MM.1S (cell line): ENCODE measurements around the gene SCAANT1.

ENCODE experiments used
- DNase-seq: peaks from one replicate; pipeline ENCODE4 v3.0.0-alpha.2; 2015
- H2AFZ ChIP-seq: fragments of 300-600 bp; sonication (generic); 2 replicates; pipeline ENCODE4 v1.6.0; 2016; ENCODE audit warnings: antibody characterized with exemption, low read length
- H3F3A ChIP-seq: fragments of 300-600 bp; sonication (generic); 2 replicates; pipeline ENCODE4 v1.6.1; 2016; ENCODE audit warnings: mild to moderate bottlenecking, antibody characterized with exemption, low read length, moderate library complexity, mixed read lengths; ENCODE audit not compliant: insufficient read depth
- H3K27ac ChIP-seq: fragments of 300-600 bp; sonication (generic); 2 replicates; pipeline ENCODE4 v1.5.1; 2016; ENCODE audit warnings: mild to moderate bottlenecking, low read length
- H3K27me3 ChIP-seq: fragments of 300-600 bp; sonication (generic); replicated peaks from 2 replicates; pipeline ENCODE4 v1.6.0; 2016; ENCODE audit warnings: low read length; ENCODE audit not compliant: insufficient read depth
- H3K36me3 ChIP-seq: fragments of 300-600 bp; sonication (generic); replicated peaks from 2 replicates; pipeline ENCODE4 v1.6.1; 2016; ENCODE audit warnings: mild to moderate bottlenecking, low read length, mixed read lengths; ENCODE audit not compliant: insufficient read depth
- H3K4me1 ChIP-seq: fragments of 300-600 bp; sonication (generic); 2 replicates; pipeline ENCODE4 v1.6.1; 2016; ENCODE audit warnings: low read length, mixed read lengths
- H3K4me2 ChIP-seq: fragments of 300-600 bp; sonication (generic); 2 replicates; pipeline ENCODE4 v1.6.0; 2016; ENCODE audit warnings: low read depth, low read length
- H3K4me3 ChIP-seq: fragments of 300-600 bp; sonication (generic); 2 replicates; pipeline ENCODE4 v1.5.1; 2016; ENCODE audit warnings: low read length, mixed read lengths
- H3K79me2 ChIP-seq: fragments of 300-600 bp; sonication (generic); 2 replicates; pipeline ENCODE4 v1.6.1; 2016; ENCODE audit warnings: mixed run types, low read length, mixed read lengths
- H3K9ac ChIP-seq: fragments of 300-600 bp; sonication (generic); 2 replicates; pipeline ENCODE4 v1.6.1; 2016; ENCODE audit warnings: low read length, mixed read lengths
- H3K9me2 ChIP-seq: fragments of 300-600 bp; sonication (generic); replicated peaks from 2 replicates; pipeline ENCODE4 v1.6.1; 2016; ENCODE audit warnings: mild to moderate bottlenecking, low read length, mixed read lengths; ENCODE audit not compliant: insufficient read depth
- H3K9me3 ChIP-seq: fragments of 300-600 bp; sonication (generic); replicated peaks from 2 replicates; pipeline ENCODE4 v1.6.1; 2016; ENCODE audit warnings: mild to moderate bottlenecking, low read length, mixed read lengths; ENCODE audit not compliant: insufficient read depth
- H4K20me1 ChIP-seq: fragments of 300-600 bp; sonication (generic); 2 replicates; pipeline ENCODE4 v1.6.1; 2016; ENCODE audit warnings: mild to moderate bottlenecking, low read length, moderate library complexity, mixed read lengths; ENCODE audit not compliant: insufficient read depth
- EZH2 ChIP-seq: fragments of 300-600 bp; sonication (generic); optimal IDR thresholded peaks from 2 replicates; pipeline ENCODE3; 2017; ENCODE audit warnings: low read depth, mild to moderate bottlenecking, antibody characterized with exemption, low read length, mixed read lengths
- EZH2phosphoT487 ChIP-seq: fragments of 300-600 bp; sonication (generic); IDR thresholded peaks from 2 replicates; pipeline ENCODE4 v1.6.1; 2018; ENCODE audit warnings: antibody characterized with exemption, low read length
- TF ChIP-seq, protein P1 (sequence below): fragments of 300-600 bp; sonication (generic); IDR thresholded peaks from 2 replicates; pipeline ENCODE4 v1.5.1; 2016; ENCODE audit warnings: antibody characterized with exemption, low read length, mixed read lengths

SCAANT1 gene

DNA sequence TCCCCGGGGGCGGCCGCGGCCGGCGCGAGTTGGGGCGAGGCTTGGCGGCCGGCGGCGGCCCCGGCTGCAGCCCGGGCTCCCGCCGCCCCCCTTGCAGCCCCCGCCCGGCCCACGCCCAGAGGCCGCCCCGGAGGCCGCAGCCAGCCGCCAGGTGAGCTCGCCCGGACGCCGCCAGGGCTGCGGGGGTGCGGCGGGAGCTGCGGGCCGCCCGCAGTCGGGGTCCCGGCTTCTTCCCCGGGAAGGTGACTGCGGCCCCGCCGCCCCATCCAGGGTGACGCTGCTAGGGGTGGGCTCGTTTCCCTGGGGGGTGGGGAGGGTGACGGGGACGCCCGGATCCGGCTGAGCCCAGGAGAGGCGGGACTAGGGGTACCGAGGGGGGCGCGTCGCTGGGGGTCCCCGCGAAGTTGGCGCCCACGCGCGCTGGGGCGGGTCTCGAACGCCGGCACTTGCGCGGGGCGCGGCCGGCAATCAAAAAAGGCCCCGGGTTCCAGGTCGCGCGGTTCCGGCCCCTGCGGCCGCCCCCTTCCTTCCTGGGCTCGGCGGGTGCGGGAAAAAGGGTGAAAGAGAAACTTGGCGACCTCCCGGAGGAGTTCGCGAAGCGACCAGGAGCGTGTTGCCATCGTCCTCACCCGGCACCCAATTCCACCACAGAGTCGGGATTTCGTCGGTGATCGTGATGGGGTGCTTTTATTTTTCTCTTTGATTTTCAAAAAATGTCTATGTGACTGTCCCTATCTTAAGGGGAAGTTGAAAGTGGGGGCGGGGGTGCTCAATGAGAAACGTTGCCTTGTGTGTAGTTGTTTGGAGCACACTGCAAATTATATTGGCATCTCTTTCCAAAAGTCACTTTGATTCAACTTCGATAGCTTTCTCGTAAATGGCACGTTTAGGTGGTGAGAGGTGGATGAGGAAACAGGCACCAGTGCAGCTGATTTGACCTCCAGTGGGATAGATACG lies 47.9 kb downstream of the SCAANT1 start:
- Histone ChIP-seq H3K9ac (peak overlapping the region; percentile 88), H3K27me3 (no peaks in the 10 kb centered on the region), H3K4me2 (peak overlapping the region; percentile 80), H2AFZ (peak overlapping the region; percentile 88), H3K9me2 (no peaks in the 10 kb centered on the region), H3K9me3 (no peaks in the 10 kb centered on the region), H4K20me1 (no peaks in the 10 kb centered on the region), H3F3A (no peaks in the 10 kb centered on the region), H3K4me1 (peaks cover 13% of the 10 kb centered on the region), H3K79me2 (peaks cover 87% of the 10 kb centered on the region), H3K36me3 (no peaks in the 10 kb centered on the region), H3K4me3 (peak overlapping the region; percentile 59), H3K27ac (peak overlapping the region; percentile 44; the same call in 1 of the 2 replicates)
- TF ChIP-seq EZH2 (no peak), EZH2phosphoT487 (no peak)
- TF ChIP-seq, protein P1, sequence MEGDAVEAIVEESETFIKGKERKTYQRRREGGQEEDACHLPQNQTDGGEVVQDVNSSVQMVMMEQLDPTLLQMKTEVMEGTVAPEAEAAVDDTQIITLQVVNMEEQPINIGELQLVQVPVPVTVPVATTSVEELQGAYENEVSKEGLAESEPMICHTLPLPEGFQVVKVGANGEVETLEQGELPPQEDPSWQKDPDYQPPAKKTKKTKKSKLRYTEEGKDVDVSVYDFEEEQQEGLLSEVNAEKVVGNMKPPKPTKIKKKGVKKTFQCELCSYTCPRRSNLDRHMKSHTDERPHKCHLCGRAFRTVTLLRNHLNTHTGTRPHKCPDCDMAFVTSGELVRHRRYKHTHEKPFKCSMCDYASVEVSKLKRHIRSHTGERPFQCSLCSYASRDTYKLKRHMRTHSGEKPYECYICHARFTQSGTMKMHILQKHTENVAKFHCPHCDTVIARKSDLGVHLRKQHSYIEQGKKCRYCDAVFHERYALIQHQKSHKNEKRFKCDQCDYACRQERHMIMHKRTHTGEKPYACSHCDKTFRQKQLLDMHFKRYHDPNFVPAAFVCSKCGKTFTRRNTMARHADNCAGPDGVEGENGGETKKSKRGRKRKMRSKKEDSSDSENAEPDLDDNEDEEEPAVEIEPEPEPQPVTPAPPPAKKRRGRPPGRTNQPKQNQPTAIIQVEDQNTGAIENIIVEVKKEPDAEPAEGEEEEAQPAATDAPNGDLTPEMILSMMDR = no peak
- DNase-seq = peak; percentile 45

DNA sequence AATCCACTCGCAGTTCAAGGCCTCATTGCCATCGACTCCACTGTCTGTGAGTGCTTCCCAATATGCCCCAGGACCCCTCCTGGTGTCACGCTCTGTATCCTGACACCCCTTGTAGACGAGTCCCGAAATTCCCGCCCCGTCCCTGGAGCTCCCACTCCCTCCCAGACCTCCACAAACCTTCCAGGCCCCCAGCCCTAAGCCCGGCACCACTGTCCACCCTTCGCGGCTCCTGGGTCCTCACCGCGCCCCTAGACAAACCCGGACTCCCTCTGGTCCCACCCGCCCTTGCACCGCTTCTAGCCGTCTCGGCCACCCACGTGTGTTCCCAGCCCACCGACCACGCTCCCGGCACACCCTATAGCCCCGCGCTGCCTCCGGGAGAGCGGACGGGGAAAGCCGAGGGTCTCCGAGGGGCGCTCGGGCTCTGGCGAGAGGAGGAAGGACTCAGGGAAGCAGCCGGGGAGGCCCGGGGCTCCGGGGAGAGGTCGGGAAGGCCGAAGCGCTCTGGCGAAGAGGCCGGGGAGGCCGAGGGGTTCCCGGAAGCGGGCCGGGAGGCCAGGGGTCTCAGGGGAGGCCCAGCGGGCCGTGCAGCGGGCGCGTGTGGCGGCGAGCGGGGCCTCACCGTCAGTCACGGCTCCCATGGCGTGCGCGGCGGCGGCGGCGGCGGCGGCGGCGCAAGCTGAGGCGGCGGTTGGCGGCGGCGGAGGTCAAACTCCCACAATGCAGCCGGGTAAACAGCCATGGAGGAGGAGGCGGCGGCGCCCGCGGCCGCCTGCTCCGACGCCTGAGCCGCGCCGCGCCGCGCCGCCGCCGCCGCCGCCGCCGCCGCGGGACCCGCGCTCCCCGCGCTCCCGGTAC lies 48.8 kb downstream of the SCAANT1 start, which contains the start of the genes ATXN7 and THOC7:
Gene ATXN7 (plus strand): TSS at position 718 of the 858 bp plus-strand sequence. CDS start 48,732 bp downstream, outside the sequence.
Gene THOC7 (minus strand): TSS at position 656 of the 858 bp plus-strand sequence. CDS start 15 bp downstream, at position 641.
- Histone ChIP-seq H2AFZ (peak within 1 kb of the TSS; percentile 97), H3K4me2 (peak within 1 kb of the TSS; percentile 91), H3K36me3 (no peaks in the 10 kb centered on the region), H3K9ac (peak within 1 kb of the TSS; percentile 93), H3K27ac (peak within 1 kb of the TSS; percentile 44; the same call in 1 of the 2 replicates), H3K27me3 (no peaks in the 10 kb centered on the region), H3K9me2 (no peaks in the 10 kb centered on the region), H3K79me2 (peaks cover 87% of the 10 kb centered on the region), H3K4me3 (peak within 1 kb of the TSS; percentile 95), H3K4me1 (peaks cover 13% of the 10 kb centered on the region), H3F3A (no peaks in the 10 kb centered on the region), H3K9me3 (no peaks in the 10 kb centered on the region), H4K20me1 (no peaks in the 10 kb centered on the region)
- peak; percentile 67 for DNase-seq
- TF ChIP-seq, protein P1 = no peak
- no peak for TF ChIP-seq EZH2phosphoT487
- TF ChIP-seq EZH2 = no peak

DNA sequence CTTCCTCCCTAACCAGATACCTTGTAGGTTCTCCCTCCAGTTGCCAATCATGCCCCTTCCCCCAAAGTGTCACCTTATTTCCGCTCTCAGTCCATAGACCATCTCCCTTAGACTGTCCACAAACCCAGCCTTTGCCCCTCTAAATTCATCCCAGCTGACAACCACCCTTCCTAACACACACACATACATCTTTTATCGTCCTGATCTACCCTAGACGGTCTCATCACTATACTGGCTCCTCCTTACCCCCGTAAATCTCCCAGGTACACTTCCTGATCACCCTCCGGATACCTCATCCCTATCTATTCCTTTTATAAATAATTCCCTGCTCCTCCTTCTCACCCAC lies 49.4 kb downstream of the SCAANT1 start:
- Histone ChIP-seq H3K27ac (no peak overlapping the region), H3K27me3 (no peaks in the 10 kb centered on the region), H3K4me1 (peaks cover 13% of the 10 kb centered on the region), H3K4me2 (peak overlapping the region; percentile 91), H2AFZ (peak overlapping the region; percentile 97), H3K9ac (peak overlapping the region; percentile 93), H3K9me2 (no peaks in the 10 kb centered on the region), H3K9me3 (no peaks in the 10 kb centered on the region), H3K79me2 (peaks cover 85% of the 10 kb centered on the region), H4K20me1 (no peaks in the 10 kb centered on the region), H3K4me3 (peak overlapping the region; percentile 95), H3K36me3 (no peaks in the 10 kb centered on the region), H3F3A (no peaks in the 10 kb centered on the region)
- TF ChIP-seq EZH2 (no peak), EZH2phosphoT487 (no peak)
- TF ChIP-seq, protein P1 = no peak
- DNase-seq = no peak
